Nephron progenitor cell (in vitro differentiated cells): ENCODE data around the gene SRSF9.

Source experiments
- DNase-seq: peaks from one replicate; pipeline ENCODE4 v3.0.0; 2021
- H3K27ac Mint-ChIP-seq: 2 replicates; pipeline ENCODE4 v1.8.0; 2021; ENCODE audit warnings: mild to moderate bottlenecking, moderate library complexity, mixed read lengths
- H3K27me3 Mint-ChIP-seq: 2 replicates; pipeline ENCODE4 v1.8.0; 2021; ENCODE audit warnings: mild to moderate bottlenecking, low read depth, mixed read lengths; ENCODE audit not compliant: poor library complexity
- H3K36me3 Mint-ChIP-seq: 2 replicates; pipeline ENCODE4 v1.8.0; 2021; ENCODE audit warnings: low read depth, mixed read lengths
- H3K4me1 Mint-ChIP-seq: 2 replicates; pipeline ENCODE4 v1.8.0; 2021; ENCODE audit warnings: mixed read lengths
- H3K4me3 Mint-ChIP-seq: 2 replicates; pipeline ENCODE4 v1.8.0; 2021; ENCODE audit warnings: mild to moderate bottlenecking, moderate library complexity, mixed read lengths
- H3K9me3 Mint-ChIP-seq: 2 replicates; pipeline ENCODE4 v1.8.0; 2021; ENCODE audit warnings: mild to moderate bottlenecking, moderate library complexity, mixed read lengths
- CTCF ChIP-seq: fragments of 200-600 bp; sonication (generic); IDR thresholded peaks from 2 replicates; pipeline ENCODE4 v1.5.0; 2021; ENCODE audit warnings: antibody characterized with exemption

Gene SRSF9

DNA sequence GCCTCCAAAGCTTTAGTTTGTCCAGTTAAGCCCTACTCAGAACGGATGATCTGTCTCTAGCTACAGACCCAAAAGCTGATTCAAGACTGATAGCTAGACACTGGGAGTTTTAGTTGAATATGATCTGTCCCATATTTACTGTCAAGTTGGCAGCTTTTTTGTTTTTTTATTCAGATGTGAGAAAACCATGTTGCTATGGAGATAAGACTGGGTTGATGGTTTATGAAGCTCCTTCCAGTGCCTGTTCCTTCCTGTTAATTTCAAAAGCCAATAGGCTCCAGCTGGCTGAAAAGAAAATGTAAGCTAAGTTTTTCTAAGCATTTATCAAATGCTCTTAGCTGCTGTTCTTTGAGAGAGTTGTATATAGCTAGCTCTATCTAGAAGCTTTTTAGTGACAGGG lies 31.0 kb upstream of the SRSF9 start:
- Mint-ChIP-seq H3K36me3 (peaks cover 60% of the 10 kb centered on the region), H3K4me3 (no peak overlapping the region), H3K27me3 (no peaks in the 10 kb centered on the region), H3K9me3 (no peaks in the 10 kb centered on the region), H3K27ac (peak overlapping the region; percentile 61), H3K4me1 (peaks cover 31% of the 10 kb centered on the region)
- TF ChIP-seq CTCF: no peak
- no peak for DNase-seq

DNA sequence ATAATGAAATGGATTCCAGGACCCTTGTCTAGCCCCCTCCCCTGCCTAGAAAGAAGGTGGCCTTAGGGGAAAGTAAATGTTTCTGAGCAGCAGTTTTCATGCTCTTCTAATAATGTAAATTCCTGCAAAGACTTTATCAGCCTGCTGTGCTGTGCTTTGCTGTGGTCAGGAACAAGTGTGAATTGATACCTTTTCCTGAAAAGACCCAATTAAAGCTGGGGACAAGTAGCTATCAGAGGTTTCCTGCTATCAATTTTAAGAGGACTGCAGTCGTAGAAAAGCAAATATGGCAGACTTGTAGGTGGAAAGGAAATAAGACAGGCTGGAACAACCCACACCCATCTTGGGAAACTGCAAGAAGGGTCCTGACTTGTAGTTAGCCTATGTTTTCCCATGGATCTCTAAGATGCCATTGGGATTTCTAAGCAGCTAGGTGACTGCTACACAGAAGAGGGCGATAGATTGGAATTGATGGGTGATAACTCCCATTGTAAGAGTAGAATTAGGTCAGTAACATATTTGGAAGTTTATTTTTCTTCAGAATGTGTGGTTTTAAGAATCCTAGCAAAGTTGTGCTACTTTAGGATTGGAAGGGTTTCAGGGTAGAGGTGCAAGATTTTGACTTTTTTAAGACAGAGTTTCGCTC lies 29.4 kb upstream of the SRSF9 start:
- no peaks in the 10 kb centered on the region for H3K9me3 Mint-ChIP-seq

DNA sequence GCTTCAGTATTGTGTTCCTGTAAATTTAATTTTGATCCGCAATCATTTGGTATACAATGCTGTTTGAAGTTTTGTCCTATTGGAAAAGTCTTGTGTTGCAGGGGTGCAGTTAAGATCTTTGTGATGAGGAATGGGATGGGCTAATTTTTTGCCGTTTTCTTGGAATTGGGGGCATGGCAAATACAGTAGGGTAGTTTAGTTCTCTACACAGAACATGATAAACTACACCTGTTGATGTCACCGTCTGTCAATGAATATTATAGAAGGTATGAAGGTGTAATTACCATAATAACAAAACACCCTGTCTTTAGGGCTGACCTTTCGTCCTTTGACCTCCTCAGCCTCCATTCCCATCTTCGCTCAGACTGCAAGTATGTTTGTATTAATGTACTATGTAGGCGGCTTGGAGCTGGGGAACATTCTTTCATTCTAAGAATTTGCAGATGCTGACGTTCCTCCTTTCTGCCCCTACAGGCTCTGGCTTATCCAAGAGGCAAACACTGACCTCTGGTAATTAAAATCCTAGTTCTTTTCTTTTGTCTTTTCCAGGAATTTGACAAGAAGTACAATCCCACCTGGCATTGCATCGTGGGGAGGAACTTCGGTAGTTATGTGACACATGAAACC lies 28.1 kb upstream of the SRSF9 start:
- no peak for TF ChIP-seq CTCF
- H3K27me3 Mint-ChIP-seq: peaks cover 3% of the 10 kb centered on the region
- peak overlapping the region; percentile 77 for H3K27ac Mint-ChIP-seq
- no peak for DNase-seq
- H3K4me3 Mint-ChIP-seq: peak overlapping the region; percentile 100
- peaks cover 45% of the 10 kb centered on the region for H3K36me3 Mint-ChIP-seq
- H3K4me1 Mint-ChIP-seq: peaks cover 40% of the 10 kb centered on the region
- no peaks in the 10 kb centered on the region for H3K9me3 Mint-ChIP-seq

More for the DNA sequence above, 29.4 kb upstream of the SRSF9 start:
- no peak for TF ChIP-seq CTCF
- Mint-ChIP-seq H3K4me1 (peaks cover 40% of the 10 kb centered on the region), H3K27ac (peak overlapping the region; percentile 17), H3K4me3 (peak overlapping the region; percentile 100), H3K27me3 (peaks cover 3% of the 10 kb centered on the region), H3K36me3 (peaks cover 57% of the 10 kb centered on the region)
- no peak for DNase-seq

GRCh38 chr12:120496413-120497340 lies 27.1 kb upstream of the SRSF9 start:
- no peak for TF ChIP-seq CTCF
- DNase-seq: peak; percentile 60
- no peaks in the 10 kb centered on the region for H3K9me3 Mint-ChIP-seq
- H3K4me1 Mint-ChIP-seq: peaks cover 40% of the 10 kb centered on the region
- H3K27me3 Mint-ChIP-seq: peaks cover 3% of the 10 kb centered on the region
- peaks cover 45% of the 10 kb centered on the region for H3K36me3 Mint-ChIP-seq
- H3K27ac Mint-ChIP-seq: peak overlapping the region; percentile 99
- peak overlapping the region; percentile 100 for H3K4me3 Mint-ChIP-seq

- TF ChIP-seq CTCF: no peak
- peak; percentile 99 for DNase-seq
- peak within 1 kb of the TSS; percentile 99 for H3K27ac Mint-ChIP-seq
- no peaks in the 10 kb centered on the region for H3K9me3 Mint-ChIP-seq
- H3K27me3 Mint-ChIP-seq: peaks cover 3% of the 10 kb centered on the region
- H3K4me1 Mint-ChIP-seq: peaks cover 40% of the 10 kb centered on the region
- H3K36me3 Mint-ChIP-seq: peaks cover 41% of the 10 kb centered on the region
- H3K4me3 Mint-ChIP-seq: peak within 1 kb of the TSS; percentile 100
Measured at GRCh38 chr12:120495731-120496412, 26.3 kb upstream of the SRSF9 start, which contains the start of gene DYNLL1. Gene DYNLL1, plus strand, starts transcription at chr12:120496113. Its CDS starts 309 bp downstream, at chr12:120496422.
